ENCODE results near the gene OXCT2.
"Not testable (repeated sequence)": the region's sequence is repeated elsewhere in the genome, so short reads cannot be mapped to it uniquely, and the experiment has no call there.

The OXCT2 gene

GRCh38 chr1:39771022-39771532 is at the start of gene OXCT2:
Gene OXCT2 (minus strand): TSS chr1:39771348. CDS start chr1:39771255, 93 bp downstream.
- not testable (repeated sequence) for H3K4me3 ChIP-seq (ENCODE audit: low read length); DNase-seq (ENCODE audit: low read depth)

- no peak for DNase-seq (ENCODE audit: low read depth)
- no peak overlapping the region for H3K4me3 ChIP-seq (ENCODE audit: low read length)
- TF ChIP-seq CTCF (IDR thresholded peaks at IDR 0.05; ENCODE audit: insufficient read depth, low read depth, low read length, missing control alignments): no peak
Observed at GRCh38 chr1:39819091-39819812, 48.1 kb upstream of the OXCT2 start.

- peak; percentile 56 for DNase-seq (ENCODE audit: low read depth)
- H3K4me3 ChIP-seq (ENCODE audit: low read length): no peak overlapping the region
- no peak for TF ChIP-seq CTCF (IDR thresholded peaks at IDR 0.05; ENCODE audit: insufficient read depth, low read depth, low read length, missing control alignments)
Observed at GRCh38 chr1:39818482-39818881, 47.3 kb upstream of the OXCT2 start.

GRCh38 chr1:39817091-39817932 is 46.2 kb upstream of the OXCT2 start:
- H3K4me3 ChIP-seq (ENCODE audit: low read length): not testable (repeated sequence)
- peak; percentile 94 for DNase-seq (ENCODE audit: low read depth)

- no peak overlapping the region for H3K4me3 ChIP-seq (ENCODE audit: low read length)
- peak; percentile 75 for DNase-seq (ENCODE audit: low read depth)
- peak; percentile 86 for TF ChIP-seq CTCF (IDR thresholded peaks at IDR 0.05; ENCODE audit: insufficient read depth, low read depth, low read length, missing control alignments)
Observed at GRCh38 chr1:39816415-39817090, 45.4 kb upstream of the OXCT2 start.

- no peak for DNase-seq (ENCODE audit: low read depth)
- no peak for TF ChIP-seq CTCF (IDR thresholded peaks at IDR 0.05; ENCODE audit: insufficient read depth, low read depth, low read length, missing control alignments)
- H3K4me3 ChIP-seq (ENCODE audit: low read length): no peak overlapping the region
Observed at GRCh38 chr1:39812913-39813312, 41.8 kb upstream of the OXCT2 start.

GRCh38 chr1:39808784-39809517 is 37.8 kb upstream of the OXCT2 start:
- no peak overlapping the region for H3K4me3 ChIP-seq (ENCODE audit: low read length)
- DNase-seq (ENCODE audit: low read depth): no peak
- no peak for TF ChIP-seq CTCF (IDR thresholded peaks at IDR 0.05; ENCODE audit: insufficient read depth, low read depth, low read length, missing control alignments)
